ENCODE data around the gene CCDC97. TPM values are rescaled to one million over a fixed set of nuclear protein-coding genes. Genes with fewer than 3 reads are reported as not detected.

CCDC97 gene
- total RNA-seq, 1 experiment from 2014 or later = 39.4 TPM

GRCh38 chr19:41269571-41269970, 40.4 kb upstream of the CCDC97 start:
- no peak overlapping the region for H2BK5ac ChIP-seq (ENCODE audit: insufficient read length, low read length)
- H3K18ac ChIP-seq (ENCODE audit: insufficient read length, low read depth, low read length) = no peak overlapping the region
- no peak for TF ChIP-seq CTCF (conservative IDR thresholded peaks at IDR 0.05)
- H2BK120ac ChIP-seq (ENCODE audit: low read depth, low read length, poor library complexity, severe bottlenecking) = no peak overlapping the region
- H3K27me3 Mint-ChIP-seq (ENCODE audit: low read depth) = no peaks in the 10 kb centered on the region; the same call in 1 of the 2 replicates
- no peak overlapping the region for H2BK20ac ChIP-seq (ENCODE audit: low read depth, low read length, poor library complexity, severe bottlenecking)
- H3K9me3 ChIP-seq (ENCODE audit: control insufficient read depth, low read depth, low read length) = no peaks in the 10 kb centered on the region
- H3K4me3 Mint-ChIP-seq = no peak overlapping the region
- peaks cover 22 to 26% of the 10 kb centered on the region in 2 experiments for H3K4me1 Mint-ChIP-seq
- H3K27ac Mint-ChIP-seq = no peak overlapping the region
- H3K27ac ChIP-seq (ENCODE audit: insufficient read length, low read depth, low read length) = no peak overlapping the region
- H3K27me3 ChIP-seq (ENCODE audit: insufficient read depth, low read length) = no peaks in the 10 kb centered on the region
- peaks cover 11% of the 10 kb centered on the region for H3K79me1 ChIP-seq (ENCODE audit: insufficient read depth, low read depth, low read length, poor library complexity, severe bottlenecking)
- H3K23ac ChIP-seq (ENCODE audit: insufficient read length, low read depth, low read length) = no peak overlapping the region
- H3K56ac ChIP-seq (ENCODE audit: insufficient read length, low read depth, low read length) = no peak overlapping the region
- no peak overlapping the region for H3K14ac ChIP-seq (ENCODE audit: insufficient read depth, low read length)
- no peaks in the 10 kb centered on the region for H4K20me1 ChIP-seq (ENCODE audit: control insufficient read depth, insufficient read depth, insufficient read length)
- no peak overlapping the region for H3K4me2 ChIP-seq (ENCODE audit: insufficient read depth, insufficient read length, low read length)
- H2AFZ ChIP-seq (ENCODE audit: low read length) = no peak overlapping the region
- no peaks in the 10 kb centered on the region; a peak in 1 of 5 replicates for H3K9me3 Mint-ChIP-seq
- H3T11ph ChIP-seq (ENCODE audit: low read length) = no peak overlapping the region
- H4K8ac ChIP-seq (replicated peaks; ENCODE audit: insufficient read length, low read depth, low read length) = no peak overlapping the region
- DNase-seq = no peak
- H3K9ac ChIP-seq (ENCODE audit: extremely low read depth, insufficient read length, low read length) = no peak overlapping the region
- H3K23me2 ChIP-seq (ENCODE audit: insufficient read length, low read depth, low read length, poor library complexity, severe bottlenecking) = peaks cover 10% of the 10 kb centered on the region
- H3K4ac ChIP-seq (ENCODE audit: low read depth, low read length) = no peak overlapping the region
- H3K36me3 Mint-ChIP-seq (ENCODE audit: insufficient read depth in 1 of 3, low read depth in 3 of 3) = peaks cover 56 to 93% (median 82%) of the 10 kb centered on the region in 3 experiments
- no peak overlapping the region for H4K5ac ChIP-seq (ENCODE audit: insufficient read length, low read depth, low read length)
- peaks cover 28% of the 10 kb centered on the region for H3K79me2 ChIP-seq (ENCODE audit: insufficient read depth, low read length)
- WGBS (ENCODE audit: extremely low coverage, insufficient read length, low lambda C conversion rate) = no CpG with 5 or more reads among the region's 5 CpGs
- H3K4me1 ChIP-seq (ENCODE audit: insufficient read depth, low read length) = no peaks in the 10 kb centered on the region
- no peak overlapping the region for H2BK15ac ChIP-seq (ENCODE audit: low read depth, low read length)
- no peak overlapping the region for H2AK5ac ChIP-seq (ENCODE audit: insufficient read length, low read length)
- H2BK12ac ChIP-seq (ENCODE audit: insufficient read length, low read depth, low read length) = no peak overlapping the region
- no peak overlapping the region for H4K91ac ChIP-seq (ENCODE audit: insufficient read length, low read depth, low read length)

All from H9 (cell line).